ENCODE results near the gene MRPS26. TPM values are rescaled to one million over a fixed set of nuclear protein-coding genes. Genes with fewer than 3 reads are reported as not detected.

Gene MRPS26
- total RNA-seq (10 to 100 TPM; 36.5 to 83.4 (median 50.9) TPM), polyA plus RNA-seq (100 to 1,000 TPM in 1 of 2 donors, 10 to 100 TPM in 1; 98.8 to 111 TPM)
- long read RNA-seq, donor 1, transcript MRPS26-201 (4 exons, 1,127 nt), result major isoform, 102 of 112 reads
- long read RNA-seq, donor 1, partial matches to known transcripts, result 7 of 112 reads
- long read RNA-seq, donor 1, other reads (novel, unspliced or antisense), result 3 of 112 reads
- long read RNA-seq, donor 2, transcript MRPS26-201 (4 exons, 1,127 nt), result major isoform, 176 of 186 reads
- long read RNA-seq, donor 2, partial matches to known transcripts, result 6 of 186 reads
- long read RNA-seq, donor 2, other reads (novel, unspliced or antisense), result 4 of 186 reads
- long read RNA-seq, donor 3, transcript MRPS26-201 (4 exons, 1,127 nt), result major isoform, 69 of 77 reads
- long read RNA-seq, donor 3, partial matches to known transcripts, result 6 of 77 reads
- long read RNA-seq, donor 3, other reads (novel, unspliced or antisense), result 2 of 77 reads

DNA sequence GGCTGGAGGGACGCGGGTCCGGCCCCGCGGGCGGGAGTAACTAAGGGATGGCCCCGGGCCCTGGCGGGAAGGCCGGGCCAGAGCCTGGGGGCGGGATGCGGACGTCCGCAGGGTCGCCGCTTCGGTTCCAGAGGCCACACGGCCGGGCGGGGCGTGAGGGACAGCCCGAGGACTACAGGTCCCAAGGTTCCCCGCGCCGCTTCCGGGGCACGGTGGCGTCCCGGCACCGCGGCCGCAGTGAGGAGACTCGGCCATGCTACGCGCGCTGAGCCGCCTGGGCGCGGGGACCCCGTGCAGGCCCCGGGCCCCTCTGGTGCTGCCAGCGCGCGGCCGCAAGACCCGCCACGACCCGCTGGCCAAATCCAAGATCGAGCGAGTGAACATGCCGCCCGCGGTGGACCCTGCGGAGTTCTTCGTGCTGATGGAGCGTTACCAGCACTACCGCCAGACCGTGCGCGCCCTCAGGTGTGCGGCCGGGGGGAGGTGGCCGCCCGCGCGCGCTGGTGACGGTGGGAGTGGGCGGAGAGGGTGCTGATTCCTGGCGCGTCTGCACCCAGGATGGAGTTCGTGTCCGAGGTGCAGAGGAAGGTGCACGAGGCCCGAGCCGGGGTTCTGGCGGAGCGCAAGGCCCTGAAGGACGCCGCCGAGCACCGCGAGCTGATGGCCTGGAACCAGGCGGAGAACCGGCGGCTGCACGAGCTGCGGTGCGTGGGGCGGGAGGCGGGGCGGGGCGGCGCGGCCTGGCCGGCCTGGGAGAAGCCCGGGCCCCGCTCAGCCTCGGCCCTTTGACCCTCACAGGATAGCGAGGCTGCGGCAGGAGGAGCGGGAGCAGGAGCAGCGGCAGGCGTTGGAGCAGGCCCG, at the start of gene MRPS26:
Gene MRPS26, plus strand, starts transcription at position 237 of the 861 bp plus-strand sequence. Its CDS starts 17 bp downstream, at position 254.
- ATAC-seq (peak; percentile 86 to 96 (median 94)), DNase-seq (peak; percentile 92 to 97 (median 93))
- H3K4me3 ChIP-seq, result peak within 1 kb of the TSS; percentile 58 to 99 (median 88)
- no peaks in the 10 kb centered on the region for H3K27me3 ChIP-seq
- intact Hi-C loops (cut with DNase I), result no loop called here
- peaks cover 0 to 39% (median 26%) of the 10 kb centered on the region in 12 donors for H3K4me1 ChIP-seq
- H3K9me3 ChIP-seq, result no peaks in the 10 kb centered on the region
- peaks cover 0 to 34% (median 25%) of the 10 kb centered on the region in 9 donors for H3K36me3 ChIP-seq
- whole genome bisulfite sequencing, 4 donors, result 0% methylated on average over 74 to 104 of the region's 104 CpGs
- TF ChIP-seq POLR2A (IDR thresholded peaks at IDR 0.05), result peak in 1 of 2 donors; percentile 79
- TF ChIP-seq, protein P1, sequence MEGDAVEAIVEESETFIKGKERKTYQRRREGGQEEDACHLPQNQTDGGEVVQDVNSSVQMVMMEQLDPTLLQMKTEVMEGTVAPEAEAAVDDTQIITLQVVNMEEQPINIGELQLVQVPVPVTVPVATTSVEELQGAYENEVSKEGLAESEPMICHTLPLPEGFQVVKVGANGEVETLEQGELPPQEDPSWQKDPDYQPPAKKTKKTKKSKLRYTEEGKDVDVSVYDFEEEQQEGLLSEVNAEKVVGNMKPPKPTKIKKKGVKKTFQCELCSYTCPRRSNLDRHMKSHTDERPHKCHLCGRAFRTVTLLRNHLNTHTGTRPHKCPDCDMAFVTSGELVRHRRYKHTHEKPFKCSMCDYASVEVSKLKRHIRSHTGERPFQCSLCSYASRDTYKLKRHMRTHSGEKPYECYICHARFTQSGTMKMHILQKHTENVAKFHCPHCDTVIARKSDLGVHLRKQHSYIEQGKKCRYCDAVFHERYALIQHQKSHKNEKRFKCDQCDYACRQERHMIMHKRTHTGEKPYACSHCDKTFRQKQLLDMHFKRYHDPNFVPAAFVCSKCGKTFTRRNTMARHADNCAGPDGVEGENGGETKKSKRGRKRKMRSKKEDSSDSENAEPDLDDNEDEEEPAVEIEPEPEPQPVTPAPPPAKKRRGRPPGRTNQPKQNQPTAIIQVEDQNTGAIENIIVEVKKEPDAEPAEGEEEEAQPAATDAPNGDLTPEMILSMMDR (IDR thresholded peaks at IDR 0.05), result no peak
- H3K27ac ChIP-seq, result peak within 1 kb of the TSS; percentile 86 to 97 (median 92)

GRCh38 chr20:2998728-2999127, 47.1 kb upstream of the MRPS26 start:
- H3K27me3 ChIP-seq, result no peaks in the 10 kb centered on the region
- intact Hi-C loops (cut with DNase I), result loop anchor here in 4 of 10 donors (5.0 to 10.0 kb wide), 4 partner anchors 241 to 476 kb away; partner anchors contain the start of gene TMC2 (in 1 of the 4)
- peaks cover 0 to 67% (median 38%) of the 10 kb centered on the region in 9 donors for H3K36me3 ChIP-seq
- H3K4me3 ChIP-seq, result no peak overlapping the region
- DNase-seq (no peak), ATAC-seq (no peak)
- H3K4me1 ChIP-seq, result no peaks in the 10 kb centered on the region
- TF ChIP-seq POLR2A (IDR thresholded peaks at IDR 0.05), result no peak
- TF ChIP-seq, protein P1 (IDR thresholded peaks at IDR 0.05), result no peak
- no peaks in the 10 kb centered on the region for H3K9me3 ChIP-seq
- no peak overlapping the region for H3K27ac ChIP-seq

DNA sequence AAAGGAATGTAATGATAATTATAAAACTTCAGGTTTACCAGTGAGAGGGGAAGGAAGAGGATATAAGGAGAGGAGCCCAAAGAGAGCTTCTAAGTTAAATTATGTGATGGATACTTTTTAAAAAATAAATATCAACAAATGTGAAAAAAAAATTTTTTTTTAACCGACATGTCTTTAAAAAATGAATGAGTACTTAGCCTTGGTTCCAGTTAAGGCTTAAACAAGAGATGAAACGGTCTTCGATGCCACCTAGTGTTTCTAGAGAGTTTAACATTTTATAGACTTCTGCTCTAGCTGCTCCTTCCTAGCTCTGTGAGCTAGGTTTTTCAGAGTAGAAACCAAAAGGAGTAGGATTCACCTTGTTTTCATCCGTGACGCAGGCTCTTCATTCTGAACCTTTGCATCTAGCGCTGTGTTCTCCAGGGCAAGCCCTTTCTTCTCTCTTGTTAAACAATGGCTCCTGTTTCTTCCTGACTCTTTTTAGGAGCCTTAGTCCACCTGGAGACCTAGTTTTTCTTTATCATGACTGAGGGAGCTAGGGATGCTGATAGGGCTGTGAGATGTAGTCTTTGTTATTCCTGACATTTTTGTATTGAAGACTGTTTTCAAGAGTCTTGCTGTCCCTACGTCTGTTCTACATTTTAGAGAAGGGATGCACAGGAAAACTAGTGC, 44.9 kb upstream of the MRPS26 start:
- no peaks in the 10 kb centered on the region for H3K9me3 ChIP-seq
- H3K4me3 ChIP-seq, result no peak overlapping the region
- ATAC-seq (peak; percentile 49 to 72 (median 56)), DNase-seq (no peak)
- H3K4me1 ChIP-seq, result no peaks in the 10 kb centered on the region
- peaks cover 0 to 67% (median 37%) of the 10 kb centered on the region in 9 donors for H3K36me3 ChIP-seq
- H3K27ac ChIP-seq, result no peak overlapping the region
- 52 to 73% (median 56%) methylated on average over 7 of the region's 7 CpGs for WGBS, 4 donors
- no peaks in the 10 kb centered on the region for H3K27me3 ChIP-seq
- intact Hi-C loops (cut with DNase I), result loop anchor here in 4 of 10 donors (2.0 to 10.0 kb wide), 5 partner anchors 129 to 476 kb away; partner anchors contain the start of gene PTPRA (in 1 of the 4)
- TF ChIP-seq, protein P1 (IDR thresholded peaks at IDR 0.05), result peak in 10 of 12 donors; percentile 37 to 65 (median 48)
- no peak for TF ChIP-seq POLR2A (IDR thresholded peaks at IDR 0.05)

Data from heart left ventricle (tissue), 16 donors.